ENCODE data around the gene CER1.
"Not testable (repeated sequence)": the region's sequence is repeated elsewhere in the genome, so short reads cannot be mapped to it uniquely, and the experiment has no call there.

Gene CER1

DNA sequence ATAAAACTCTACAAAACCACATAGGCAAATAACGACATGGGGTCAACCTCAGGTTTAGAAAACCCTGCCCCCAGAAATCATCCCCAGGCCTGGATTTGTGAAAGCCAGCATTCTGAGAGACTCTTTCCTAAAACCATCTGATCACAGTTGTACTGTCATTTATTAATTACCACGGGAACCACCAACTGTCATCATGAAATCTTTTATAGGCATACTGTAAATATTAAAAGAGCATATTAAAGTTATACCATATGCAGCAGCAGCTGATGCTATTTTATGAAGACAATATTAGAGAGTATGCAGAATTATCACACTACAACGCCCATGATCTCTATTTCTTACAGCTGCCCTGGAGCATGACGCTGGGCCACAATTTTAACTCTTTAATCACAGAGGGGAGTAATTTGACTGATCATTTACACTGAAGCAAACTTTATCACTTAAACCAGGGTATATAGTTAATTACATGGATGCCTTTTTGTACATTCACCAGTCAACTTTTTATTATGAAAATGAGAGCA lies 20.3 kb downstream of the CER1 start:
- TF ChIP-seq, protein P1, sequence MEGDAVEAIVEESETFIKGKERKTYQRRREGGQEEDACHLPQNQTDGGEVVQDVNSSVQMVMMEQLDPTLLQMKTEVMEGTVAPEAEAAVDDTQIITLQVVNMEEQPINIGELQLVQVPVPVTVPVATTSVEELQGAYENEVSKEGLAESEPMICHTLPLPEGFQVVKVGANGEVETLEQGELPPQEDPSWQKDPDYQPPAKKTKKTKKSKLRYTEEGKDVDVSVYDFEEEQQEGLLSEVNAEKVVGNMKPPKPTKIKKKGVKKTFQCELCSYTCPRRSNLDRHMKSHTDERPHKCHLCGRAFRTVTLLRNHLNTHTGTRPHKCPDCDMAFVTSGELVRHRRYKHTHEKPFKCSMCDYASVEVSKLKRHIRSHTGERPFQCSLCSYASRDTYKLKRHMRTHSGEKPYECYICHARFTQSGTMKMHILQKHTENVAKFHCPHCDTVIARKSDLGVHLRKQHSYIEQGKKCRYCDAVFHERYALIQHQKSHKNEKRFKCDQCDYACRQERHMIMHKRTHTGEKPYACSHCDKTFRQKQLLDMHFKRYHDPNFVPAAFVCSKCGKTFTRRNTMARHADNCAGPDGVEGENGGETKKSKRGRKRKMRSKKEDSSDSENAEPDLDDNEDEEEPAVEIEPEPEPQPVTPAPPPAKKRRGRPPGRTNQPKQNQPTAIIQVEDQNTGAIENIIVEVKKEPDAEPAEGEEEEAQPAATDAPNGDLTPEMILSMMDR (conservative IDR thresholded peaks at IDR 0.05): no peak
- peak overlapping the region; percentile 67 for H3K27ac ChIP-seq

DNA sequence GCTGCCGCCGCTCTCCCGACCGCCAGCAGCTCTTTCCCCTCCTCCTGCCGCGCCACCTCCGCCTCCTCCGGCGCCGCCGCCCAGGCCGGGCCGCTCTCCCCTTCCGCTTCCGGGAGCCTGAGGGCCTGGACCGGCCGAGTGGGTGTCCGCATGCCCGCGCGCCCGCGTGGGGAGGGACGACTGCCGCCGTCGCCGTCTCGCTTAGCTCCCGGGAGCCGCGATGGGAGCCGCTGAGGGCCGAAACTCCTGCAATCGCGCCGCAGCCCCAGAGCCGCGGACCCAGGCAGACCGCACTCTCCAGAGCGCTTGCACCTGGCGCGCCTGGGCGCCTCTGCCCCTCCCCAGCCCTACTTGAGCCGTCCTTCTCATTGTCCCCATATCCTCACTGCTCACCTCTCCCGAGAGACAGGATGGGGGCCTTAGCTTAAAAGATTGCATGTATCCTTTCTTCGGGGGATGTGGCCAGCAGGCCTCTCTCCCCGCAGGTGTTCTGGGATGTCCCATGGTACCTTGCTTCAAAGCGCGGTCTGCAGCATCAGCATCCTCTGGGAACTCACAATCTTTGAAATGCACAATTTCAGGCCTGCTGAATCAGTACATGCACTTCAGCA lies 29.2 kb downstream of the CER1 start, which contains the start of gene ZDHHC21:
ZDHHC21 (minus strand) TSS at position 182 of the 611 bp plus-strand sequence. CDS start 19,092 bp downstream, outside the sequence.
- peak within 1 kb of the TSS; percentile 94 for H3K27ac ChIP-seq
- TF ChIP-seq, protein P1 (conservative IDR thresholded peaks at IDR 0.05): peak; percentile 4; the same call in 1 of the 2 replicates

DNA sequence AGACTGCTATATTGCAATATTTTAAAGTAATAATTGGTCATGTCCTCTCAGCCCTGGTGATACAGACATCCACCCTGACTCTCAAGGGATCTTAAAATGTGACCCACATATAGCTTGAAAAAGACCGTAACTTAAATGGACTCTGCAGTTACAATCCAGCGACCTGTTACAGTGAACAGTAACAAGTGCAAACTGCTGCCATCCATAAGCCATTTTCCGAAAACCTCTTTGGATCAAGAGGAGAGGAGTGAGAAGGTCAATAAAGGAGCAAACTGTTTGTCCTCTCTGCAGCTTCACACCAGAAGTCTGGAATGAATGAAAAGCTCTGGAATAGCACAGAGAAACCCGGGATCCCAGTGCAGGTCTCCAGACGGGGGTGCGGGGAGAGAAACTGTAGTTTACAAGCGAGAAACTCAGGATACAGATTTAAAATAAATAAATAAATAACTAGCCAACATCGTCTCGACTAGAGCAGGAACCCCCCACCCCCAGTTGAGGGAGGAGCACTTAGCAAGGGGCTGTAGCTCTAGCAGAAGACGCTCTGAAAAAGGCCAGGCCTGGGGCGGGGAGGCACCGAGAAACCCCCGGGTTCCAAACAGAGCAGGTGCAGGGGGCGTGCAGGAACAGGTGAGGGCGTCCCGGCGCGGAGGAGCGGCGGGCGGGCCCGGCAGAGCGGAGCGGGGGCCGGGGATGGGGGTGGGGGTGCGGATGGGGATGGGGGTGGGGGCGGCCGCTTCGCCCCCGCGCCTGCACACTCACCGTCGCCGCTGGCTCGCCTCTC lies 29.9 kb downstream of the CER1 start:
- TF ChIP-seq, protein P1 (conservative IDR thresholded peaks at IDR 0.05): no peak
- H3K27ac ChIP-seq: peak overlapping the region; percentile 94

DNA sequence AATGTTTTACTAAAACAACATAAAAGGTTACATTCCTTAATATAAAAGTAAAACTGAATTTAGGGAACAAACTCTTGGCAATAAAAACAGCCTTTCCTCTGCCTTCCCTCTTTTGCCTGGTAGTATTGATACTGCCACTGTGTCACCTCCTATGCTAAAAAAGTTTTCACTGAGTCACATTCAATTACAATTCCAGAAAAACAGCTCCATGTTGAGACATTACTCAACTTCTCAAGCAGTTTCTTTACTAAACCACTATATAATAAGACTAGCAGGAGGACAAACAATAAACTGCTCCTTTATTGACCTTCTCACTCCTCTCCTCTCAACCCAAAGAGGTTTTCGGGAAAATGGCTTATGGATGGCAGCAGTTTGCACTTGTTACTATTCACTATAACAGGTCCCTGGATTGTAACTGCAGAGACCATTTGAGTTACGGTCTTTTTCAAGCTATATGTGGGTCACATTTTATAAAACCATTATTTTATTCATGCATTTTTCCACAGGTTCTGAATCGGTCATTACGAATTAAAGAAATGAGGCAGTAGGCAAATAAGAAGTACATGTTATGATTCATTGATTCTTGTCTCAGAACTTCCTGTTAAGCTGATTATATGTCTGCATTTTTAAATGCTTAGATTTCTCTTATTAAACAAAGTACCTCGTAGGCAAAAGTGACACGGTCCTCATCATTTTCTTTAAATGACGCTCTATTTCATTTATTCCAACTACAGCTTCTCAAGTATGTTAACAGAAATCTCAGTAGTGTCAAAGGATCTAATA lies 31.4 kb downstream of the CER1 start:
- H3K27ac ChIP-seq: peak overlapping the region; percentile 94
- TF ChIP-seq, protein P1 (conservative IDR thresholded peaks at IDR 0.05): no peak

DNA sequence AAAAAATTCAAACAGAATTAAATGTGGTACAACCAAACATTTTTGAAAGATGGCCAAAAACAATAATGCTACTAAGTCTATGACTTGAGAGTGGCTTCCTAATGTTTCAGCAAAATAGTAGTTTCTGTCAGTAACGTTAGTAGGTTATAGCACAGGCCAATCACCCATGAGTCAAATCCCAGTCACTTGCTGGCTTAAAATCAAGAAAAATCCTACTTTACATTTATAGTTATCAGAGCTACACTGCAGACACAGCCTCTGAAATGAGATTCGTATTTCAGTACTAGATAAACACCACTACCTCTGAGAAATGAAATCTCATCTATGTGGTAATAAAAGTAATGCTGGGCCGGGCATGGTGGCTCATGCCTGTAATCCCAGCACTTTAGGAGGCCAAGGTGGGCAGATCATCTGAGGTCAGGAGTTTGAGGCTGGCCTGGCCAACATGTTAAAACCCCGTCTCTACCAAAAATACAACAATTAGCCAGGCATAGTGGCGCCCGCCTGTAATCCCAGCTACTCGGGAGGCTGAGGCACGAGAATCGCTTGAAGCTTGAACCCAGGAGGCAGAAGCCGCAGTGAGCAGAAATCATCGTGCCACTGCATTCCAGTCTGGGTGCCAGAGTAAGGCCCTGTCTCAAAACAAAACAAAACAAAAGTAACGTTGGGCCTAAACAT lies 35.4 kb downstream of the CER1 start:
- H3K27ac ChIP-seq: no peak overlapping the region
- TF ChIP-seq, protein P1 (conservative IDR thresholded peaks at IDR 0.05): no peak

DNA sequence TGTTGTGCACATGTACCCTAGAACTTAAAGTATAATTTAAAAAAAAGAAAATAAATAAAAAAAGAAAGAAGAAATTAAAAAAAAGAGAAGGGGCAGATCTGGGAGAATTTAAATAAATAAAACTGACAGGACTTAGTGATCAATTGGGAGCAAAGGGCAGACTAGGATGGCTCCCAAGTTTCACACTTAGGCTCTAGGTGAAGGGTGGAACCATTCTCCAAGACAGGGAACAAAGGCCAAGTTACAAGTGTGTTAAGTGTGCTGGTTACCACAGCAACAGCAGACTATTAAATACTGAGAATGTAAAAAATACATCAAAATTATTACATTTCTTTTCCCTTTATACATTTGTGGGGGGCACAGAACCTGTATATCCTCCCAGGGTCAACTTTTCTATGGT lies 36.4 kb downstream of the CER1 start:
- H3K27ac ChIP-seq: no peak overlapping the region
- TF ChIP-seq, protein P1 (conservative IDR thresholded peaks at IDR 0.05): no peak

DNA sequence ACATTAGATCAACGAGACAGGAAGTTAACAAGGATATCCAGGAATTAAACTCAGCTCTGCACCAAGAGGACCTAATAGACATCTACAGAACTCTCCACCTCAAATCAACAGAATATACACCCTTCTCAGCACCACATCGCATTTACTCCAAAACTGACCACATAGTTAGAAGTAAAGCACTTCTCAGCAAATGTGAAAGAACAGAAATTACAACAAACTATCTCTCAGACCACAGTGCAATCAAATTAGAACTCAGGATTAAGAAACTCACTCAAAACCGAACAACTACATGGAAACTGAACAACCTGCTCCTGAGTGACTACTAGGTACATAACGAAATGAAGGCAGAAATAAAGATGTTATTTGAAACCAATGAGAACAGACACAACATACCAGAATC lies 39.9 kb downstream of the CER1 start:
- H3K27ac ChIP-seq: not testable (repeated sequence)
